Mucosa of stomach (tissue), 1 donor: ENCODE results near the gene FEM1B.

Source experiments
- H3K27me3 ChIP-seq: one replicate; pipeline ENCODE4 v1.7.0; 2013; ENCODE audit warnings: mild to moderate bottlenecking, low read length; ENCODE audit not compliant: control insufficient read depth, insufficient read depth
- H3K36me3 ChIP-seq: one replicate; pipeline ENCODE4 v1.7.0; 2013; ENCODE audit warnings: low read length; ENCODE audit not compliant: control insufficient read depth, insufficient read depth
- H3K4me1 ChIP-seq: one replicate; pipeline ENCODE4 v1.7.0; 2013; ENCODE audit warnings: mild to moderate bottlenecking, low read length; ENCODE audit not compliant: control insufficient read depth, insufficient read depth
- H3K4me3 ChIP-seq: one replicate; pipeline ENCODE4 v1.7.0; 2013; ENCODE audit warnings: low read length
- H3K9ac ChIP-seq: one replicate; pipeline ENCODE4 v1.7.0; 2013; ENCODE audit warnings: mild to moderate bottlenecking, low read length, moderate library complexity
- H3K9me3 ChIP-seq: one replicate; pipeline ENCODE4 v1.7.0; 2013; ENCODE audit warnings: mild to moderate bottlenecking, low read length, moderate library complexity; ENCODE audit not compliant: control insufficient read depth
- donor health status: Pancreatic carcinoma.

The FEM1B gene

GRCh38 chr15:68292157-68292781 is 14.7 kb downstream of the FEM1B start:
- H3K36me3 ChIP-seq: no peaks in the 10 kb centered on the region
- no peaks in the 10 kb centered on the region for H3K9me3 ChIP-seq
- no peaks in the 10 kb centered on the region for H3K27me3 ChIP-seq
- no peak overlapping the region for H3K4me3 ChIP-seq
- no peaks in the 10 kb centered on the region for H3K4me1 ChIP-seq
- H3K9ac ChIP-seq: no peak overlapping the region

- Histone ChIP-seq H3K9ac (no peak overlapping the region), H3K4me1 (no peaks in the 10 kb centered on the region), H3K36me3 (no peaks in the 10 kb centered on the region), H3K9me3 (no peaks in the 10 kb centered on the region), H3K4me3 (no peak overlapping the region), H3K27me3 (no peaks in the 10 kb centered on the region)
These were observed 15.4 kb downstream of the FEM1B start for GRCh38 chr15:68292967-68293366.

GRCh38 chr15:68295014-68295805 is 17.7 kb downstream of the FEM1B start:
- Histone ChIP-seq H3K36me3 (no peaks in the 10 kb centered on the region), H3K4me1 (peaks cover 7% of the 10 kb centered on the region), H3K9me3 (no peaks in the 10 kb centered on the region), H3K9ac (no peak overlapping the region), H3K27me3 (no peaks in the 10 kb centered on the region), H3K4me3 (no peak overlapping the region)

- no peaks in the 10 kb centered on the region for H3K36me3 ChIP-seq
- no peak overlapping the region for H3K4me3 ChIP-seq
- H3K4me1 ChIP-seq: peaks cover 7% of the 10 kb centered on the region
These were observed 20.8 kb downstream of the FEM1B start for GRCh38 chr15:68298336-68298735.

GRCh38 chr15:68298882-68299381 is 21.4 kb downstream of the FEM1B start:
- H3K36me3 ChIP-seq: no peaks in the 10 kb centered on the region
- H3K9ac ChIP-seq: peak overlapping the region; percentile 40
- no peaks in the 10 kb centered on the region for H3K9me3 ChIP-seq
- no peaks in the 10 kb centered on the region for H3K27me3 ChIP-seq
- no peak overlapping the region for H3K4me3 ChIP-seq
- H3K4me1 ChIP-seq: peaks cover 7% of the 10 kb centered on the region

More at GRCh38 chr15:68298336-68298735, 20.8 kb downstream of the FEM1B start:
- no peak overlapping the region for H3K9ac ChIP-seq
- no peaks in the 10 kb centered on the region for H3K27me3 ChIP-seq
- H3K9me3 ChIP-seq: no peaks in the 10 kb centered on the region

GRCh38 chr15:68299436-68299835 is 21.9 kb downstream of the FEM1B start:
- no peak overlapping the region for H3K4me3 ChIP-seq
- H3K4me1 ChIP-seq: peaks cover 7% of the 10 kb centered on the region

GRCh38 chr15:68300115-68300940 is 22.8 kb downstream of the FEM1B start:
- no peak overlapping the region for H3K9ac ChIP-seq

More at GRCh38 chr15:68299436-68299835, 21.9 kb downstream of the FEM1B start:
- H3K36me3 ChIP-seq: no peaks in the 10 kb centered on the region
- H3K27me3 ChIP-seq: no peaks in the 10 kb centered on the region
- H3K9me3 ChIP-seq: no peaks in the 10 kb centered on the region
- no peak overlapping the region for H3K9ac ChIP-seq

GRCh38 chr15:68301301-68301700 is 23.8 kb downstream of the FEM1B start:
- Histone ChIP-seq H3K27me3 (no peaks in the 10 kb centered on the region), H3K9ac (no peak overlapping the region), H3K4me1 (peaks cover 7% of the 10 kb centered on the region), H3K36me3 (no peaks in the 10 kb centered on the region), H3K4me3 (no peak overlapping the region), H3K9me3 (no peaks in the 10 kb centered on the region)

More at GRCh38 chr15:68300115-68300940, 22.8 kb downstream of the FEM1B start:
- Histone ChIP-seq H3K4me1 (peaks cover 7% of the 10 kb centered on the region), H3K36me3 (no peaks in the 10 kb centered on the region), H3K27me3 (no peaks in the 10 kb centered on the region), H3K9me3 (no peaks in the 10 kb centered on the region), H3K4me3 (no peak overlapping the region)

- Histone ChIP-seq H3K36me3 (no peaks in the 10 kb centered on the region), H3K9me3 (no peaks in the 10 kb centered on the region), H3K4me3 (no peak overlapping the region), H3K9ac (no peak overlapping the region), H3K4me1 (peaks cover 7% of the 10 kb centered on the region), H3K27me3 (no peaks in the 10 kb centered on the region)
These were observed 25.2 kb downstream of the FEM1B start for GRCh38 chr15:68302729-68303128.

GRCh38 chr15:68303134-68303533 is 25.6 kb downstream of the FEM1B start:
- H3K27me3 ChIP-seq: no peaks in the 10 kb centered on the region
- H3K4me1 ChIP-seq: peaks cover 7% of the 10 kb centered on the region
- H3K4me3 ChIP-seq: no peak overlapping the region
- H3K9me3 ChIP-seq: no peaks in the 10 kb centered on the region
- no peaks in the 10 kb centered on the region for H3K36me3 ChIP-seq
- no peak overlapping the region for H3K9ac ChIP-seq

- H3K9ac ChIP-seq: no peak overlapping the region
- H3K4me1 ChIP-seq: peaks cover 7% of the 10 kb centered on the region
- no peak overlapping the region for H3K4me3 ChIP-seq
- no peaks in the 10 kb centered on the region for H3K36me3 ChIP-seq
- H3K27me3 ChIP-seq: no peaks in the 10 kb centered on the region
- no peaks in the 10 kb centered on the region for H3K9me3 ChIP-seq
These were observed 26.3 kb downstream of the FEM1B start for GRCh38 chr15:68303560-68304436.
